Muscle of leg (tissue), 11 donors: Measurements from ENCODE around the gene ARHGEF7. TPM values are rescaled to one million over a fixed set of nuclear protein-coding genes. Genes with fewer than 3 reads are reported as not detected.

Source experiments
- DNase-seq: peaks from one replicate; pipeline ENCODE4 v3.0.0; 2013
- H3K27ac ChIP-seq: one replicate; pipeline ENCODE4 v1.5.1; 2013; ENCODE audit warnings: mild to moderate bottlenecking, low read length, control low read depth
- H3K27me3 ChIP-seq: one replicate; pipeline ENCODE4 v1.6.1; 2013; ENCODE audit warnings: low read length; ENCODE audit not compliant: control insufficient read depth, insufficient read depth
- H3K36me3 ChIP-seq: one replicate; pipeline ENCODE4 v1.6.1; 2013; ENCODE audit warnings: low read length; ENCODE audit not compliant: control insufficient read depth, insufficient read depth
- H3K4me1 ChIP-seq: one replicate; pipeline ENCODE4 v1.6.1; 2013; ENCODE audit warnings: low read length; ENCODE audit not compliant: control insufficient read depth, insufficient read depth
- H3K4me3 ChIP-seq: one replicate; pipeline ENCODE4 v1.5.1; 2013; ENCODE audit warnings: low read length, control low read depth
- H3K9me3 ChIP-seq: replicated peaks from 2 replicates; pipeline ENCODE4 v1.6.1; 2013; ENCODE audit warnings: low read depth, low read length; ENCODE audit not compliant: control insufficient read depth
- WGBS: methylation state at CpG from one replicate; pipeline ENCODE4 v1.1.5; 2013; ENCODE audit warnings: missing lambda C conversion rate; ENCODE audit not compliant: insufficient coverage; 5-methylcytosine and 5-hydroxymethylcytosine counted together
- polyA plus RNA-seq, 8 donors: library from polyadenylated mRNA; unstranded; fragments of 120-200 nt; gene quantifications; one replicate each; pipeline versions ENCODE4 v1.2.1 to v1.2.3, GENCODE V29; 2013; ENCODE audit warnings: inconsistent platforms in 1 of 8, low replicate concordance in 1 of 8; ENCODE audit not compliant: insufficient read length in 8 of 8, insufficient read depth in 1 of 8
- total RNA-seq: library from RNA; stranded (reverse); fragments of 120-200 nt; gene quantifications from one replicate; pipeline ENCODE4 v1.2.4, GENCODE V29; 2013

ARHGEF7 gene
- total and polyA plus RNA-seq, 9 donors = 52.3 to 80.8 (median 66.7) TPM

DNA sequence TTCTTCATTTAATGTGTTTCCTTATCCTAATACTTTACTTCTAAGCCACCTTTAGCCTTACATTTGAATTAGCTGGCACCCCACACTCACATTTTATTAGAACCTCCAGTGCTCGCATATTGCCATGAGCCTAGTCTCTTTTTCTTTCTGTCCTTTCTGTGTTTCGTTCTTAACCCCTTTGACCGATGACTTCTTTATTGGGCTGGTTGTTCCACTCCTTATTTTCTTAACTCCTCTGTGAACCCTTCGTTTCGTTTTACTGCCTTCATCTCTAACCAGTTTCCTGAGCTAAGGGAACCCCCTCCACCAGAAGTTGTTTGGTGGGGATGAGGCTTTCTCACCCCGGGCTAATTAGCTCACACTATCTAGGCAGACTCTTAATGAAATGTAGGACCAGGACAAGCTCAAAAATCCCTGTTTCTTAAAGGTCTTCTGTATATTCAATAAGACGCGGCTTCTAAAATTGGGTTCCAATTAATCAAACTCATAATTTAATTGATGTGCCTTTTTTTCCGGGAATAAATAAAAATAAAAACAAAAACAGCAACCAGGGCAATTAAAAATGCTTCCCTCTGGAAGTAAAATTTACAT is 19.1 kb upstream of the ARHGEF7 start:
- Histone ChIP-seq H3K9me3 (no peaks in the 10 kb centered on the region), H3K4me3 (no peak overlapping the region), H3K27me3 (peaks cover 28% of the 10 kb centered on the region), H3K4me1 (no peaks in the 10 kb centered on the region), H3K36me3 (no peaks in the 10 kb centered on the region), H3K27ac (no peak overlapping the region)
- no peak for DNase-seq
- WGBS = 71% methylated on average over 1 of the region's 9 CpGs

GRCh38 chr13:111099290-111099689 is 15.8 kb upstream of the ARHGEF7 start:
- DNase-seq = no peak
- no CpG with 5 or more reads among the region's 1 CpG for WGBS

GRCh38 chr13:111110054-111110453 is 5.1 kb upstream of the ARHGEF7 start:
- 75% methylated on average over 2 of the region's 2 CpGs for WGBS
- no peak overlapping the region for H3K4me3 ChIP-seq
- H3K27ac ChIP-seq = no peak overlapping the region
- H3K36me3 ChIP-seq = no peaks in the 10 kb centered on the region
- peaks cover 6% of the 10 kb centered on the region for H3K4me1 ChIP-seq
- H3K9me3 ChIP-seq = no peaks in the 10 kb centered on the region
- peaks cover 33% of the 10 kb centered on the region for H3K27me3 ChIP-seq
- DNase-seq = no peak

More at GRCh38 chr13:111099290-111099689, 15.8 kb upstream of the ARHGEF7 start:
- Histone ChIP-seq H3K27ac (no peak overlapping the region), H3K36me3 (no peaks in the 10 kb centered on the region), H3K9me3 (no peaks in the 10 kb centered on the region), H3K4me1 (no peaks in the 10 kb centered on the region), H3K27me3 (peaks cover 16% of the 10 kb centered on the region), H3K4me3 (no peak overlapping the region)

- H3K4me1 ChIP-seq = peaks cover 11% of the 10 kb centered on the region
- DNase-seq = no peak
- no peak overlapping the region for H3K4me3 ChIP-seq
- no peak overlapping the region for H3K27ac ChIP-seq
- peaks cover 39% of the 10 kb centered on the region for H3K27me3 ChIP-seq
- WGBS = 86% methylated on average over 5 of the region's 7 CpGs
- H3K9me3 ChIP-seq = no peaks in the 10 kb centered on the region
- no peaks in the 10 kb centered on the region for H3K36me3 ChIP-seq
These were observed 3.7 kb upstream of the ARHGEF7 start for GRCh38 chr13:111111376-111111937.

DNA sequence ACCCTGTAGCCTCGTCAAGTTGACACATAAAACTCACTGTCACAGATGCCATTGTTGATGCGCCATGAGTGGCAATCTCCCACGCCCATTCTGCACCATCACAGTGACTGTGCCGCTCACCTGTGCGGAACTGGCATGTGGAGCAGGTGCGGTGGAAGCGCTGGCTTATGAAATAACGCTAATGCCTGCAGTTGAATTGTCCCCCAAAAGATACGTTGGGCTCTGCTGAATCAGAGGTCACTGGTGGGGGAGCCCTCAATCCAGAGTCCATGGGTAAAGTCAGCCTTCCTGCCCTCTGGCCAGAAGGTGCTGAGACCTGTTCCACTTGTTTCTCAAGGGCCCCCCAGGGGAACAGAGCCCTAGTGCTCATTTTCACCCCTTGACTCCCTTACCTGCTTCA is 2.9 kb upstream of the ARHGEF7 start:
- Histone ChIP-seq H3K27me3 (peaks cover 39% of the 10 kb centered on the region), H3K4me1 (peaks cover 11% of the 10 kb centered on the region)
- WGBS = 93% methylated on average over 9 of the region's 9 CpGs

GRCh38 chr13:111114362-111115060 is 599 bp upstream of the ARHGEF7 start:
- Histone ChIP-seq H3K36me3 (peaks cover 2% of the 10 kb centered on the region), H3K4me3 (peak overlapping the region; percentile 67), H3K27ac (peak overlapping the region; percentile 86), H3K4me1 (peaks cover 27% of the 10 kb centered on the region), H3K27me3 (peaks cover 41% of the 10 kb centered on the region), H3K9me3 (no peaks in the 10 kb centered on the region)
- WGBS = 2% methylated on average over 55 of the region's 56 CpGs
- DNase-seq = peak; percentile 80

More for the DNA sequence above, 2.9 kb upstream of the ARHGEF7 start:
- no peak for DNase-seq
- no peaks in the 10 kb centered on the region for H3K9me3 ChIP-seq
- no peaks in the 10 kb centered on the region for H3K36me3 ChIP-seq
- H3K27ac ChIP-seq = no peak overlapping the region
- H3K4me3 ChIP-seq = no peak overlapping the region

GRCh38 chr13:111115965-111116521 is 933 bp downstream of the ARHGEF7 start:
- Histone ChIP-seq H3K4me1 (peaks cover 39% of the 10 kb centered on the region), H3K27ac (peak overlapping the region; percentile 95), H3K4me3 (peak overlapping the region; percentile 69), H3K36me3 (peaks cover 2% of the 10 kb centered on the region), H3K27me3 (peaks cover 41% of the 10 kb centered on the region), H3K9me3 (no peaks in the 10 kb centered on the region)
- WGBS = under 1% methylated on average over 30 of the region's 39 CpGs
- DNase-seq = peak; percentile 89

- Histone ChIP-seq H3K4me1 (peaks cover 47% of the 10 kb centered on the region), H3K27me3 (peaks cover 34% of the 10 kb centered on the region), H3K9me3 (no peaks in the 10 kb centered on the region), H3K27ac (peak overlapping the region; percentile 75), H3K36me3 (peaks cover 2% of the 10 kb centered on the region), H3K4me3 (peak overlapping the region; percentile 69)
- DNase-seq = peak; percentile 63
- no CpG with 5 or more reads among the region's 1 CpG for WGBS
These were observed 1.7 kb downstream of the ARHGEF7 start for GRCh38 chr13:111116856-111117255.

- no CpG with 5 or more reads among the region's 5 CpGs for WGBS
- Histone ChIP-seq H3K4me3 (no peak overlapping the region), H3K27ac (peak overlapping the region; percentile 75), H3K27me3 (peaks cover 29% of the 10 kb centered on the region), H3K9me3 (no peaks in the 10 kb centered on the region), H3K4me1 (peaks cover 50% of the 10 kb centered on the region), H3K36me3 (peaks cover 2% of the 10 kb centered on the region)
- peak; percentile 32 for DNase-seq
These were observed 2.2 kb downstream of the ARHGEF7 start for GRCh38 chr13:111117289-111117688.

GRCh38 chr13:111117961-111118360 is 2.9 kb downstream of the ARHGEF7 start:
- H3K4me1 ChIP-seq = peaks cover 57% of the 10 kb centered on the region
- 88% methylated on average over 3 of the region's 10 CpGs for WGBS
- DNase-seq = peak; percentile 81
- H3K36me3 ChIP-seq = peaks cover 2% of the 10 kb centered on the region
- peak overlapping the region; percentile 75 for H3K27ac ChIP-seq
- peaks cover 25% of the 10 kb centered on the region for H3K27me3 ChIP-seq
- no peak overlapping the region for H3K4me3 ChIP-seq
- no peaks in the 10 kb centered on the region for H3K9me3 ChIP-seq
